HepG2 (cell line): ENCODE results near the gene IKZF3. TPM values are rescaled to one million over a fixed set of nuclear protein-coding genes. Genes with fewer than 3 reads are reported as not detected.
A peak's percentile ranks its signal among the peaks of the same experiment; 100 is the strongest.

Experiments used
- ARID2 ChIP-seq: sonication (generic); formaldehyde crosslinking; IDR thresholded peaks from 2 replicates; pipeline ENCODE4 v1.8.1; 2022; ENCODE audit warnings: mild to moderate bottlenecking, missing genetic modification reagents, borderline replicate concordance
- ATF7 ChIP-seq, 2 experiments: fragments of 450-650 bp in 1 of 2; sonication (generic) in 1 of 2; formaldehyde crosslinking in 1 of 2; IDR thresholded peaks; 2 replicates each; pipeline versions ENCODE4 v1.4.0 to v1.6.1; 2016 to 2020; ENCODE audit warnings: antibody characterized with exemption in 1 of 2, mild to moderate bottlenecking in 1 of 2, missing genetic modification reagents in 1 of 2
- ATRX ChIP-seq: sonication (generic); formaldehyde crosslinking; IDR thresholded peaks from 2 replicates; pipeline ENCODE4 v1.4.0; 2020; ENCODE audit warnings: missing genetic modification reagents, borderline replicate concordance
- DNMT1 ChIP-seq: sonication (generic); formaldehyde crosslinking; IDR thresholded peaks from 2 replicates; pipeline ENCODE4 v1.5.1; 2020; ENCODE audit warnings: mild to moderate bottlenecking, missing genetic modification reagents
- HES4 ChIP-seq: sonication (generic); formaldehyde crosslinking; IDR thresholded peaks from 2 replicates; pipeline ENCODE4 v1.9.0; 2021; ENCODE audit warnings: mild to moderate bottlenecking, missing genetic modification reagents, borderline replicate concordance
- HMG20B ChIP-seq: conservative IDR thresholded peaks from 2 replicates; pipeline ENCODE4 v1.6.1; 2016; ENCODE audit warnings: missing genetic modification reagents, missing compliant biosample characterization
- HOXA9 ChIP-seq: sonication (generic); formaldehyde crosslinking; IDR thresholded peaks from 2 replicates; pipeline ENCODE4 v1.8.1; 2022; ENCODE audit warnings: missing genetic modification reagents, mild to moderate bottlenecking, moderate library complexity, borderline replicate concordance
- JUNB ChIP-seq: sonication (generic); formaldehyde crosslinking; IDR thresholded peaks from 2 replicates; pipeline ENCODE4 v1.8.0; 2022; ENCODE audit warnings: missing genetic modification reagents, mild to moderate bottlenecking, borderline replicate concordance
- KLF6 ChIP-seq: IDR thresholded peaks from 2 replicates; pipeline ENCODE4 v1.8.0; 2016; ENCODE audit warnings: missing biosample characterization, missing genetic modification reagents
- NKX3-1 ChIP-seq: sonication (generic); formaldehyde crosslinking; IDR thresholded peaks from 2 replicates; pipeline ENCODE4 v1.5.0; 2020; ENCODE audit warnings: missing genetic modification reagents
- PRDM4 ChIP-seq: sonication (generic); formaldehyde crosslinking; IDR thresholded peaks from 2 replicates; pipeline ENCODE4 v1.9.0; 2021; ENCODE audit warnings: missing genetic modification reagents, borderline replicate concordance
- RORA ChIP-seq: sonication (generic); formaldehyde crosslinking; IDR thresholded peaks from 2 replicates; pipeline ENCODE4 v1.5.0; 2020; ENCODE audit warnings: mild to moderate bottlenecking, missing genetic modification reagents, moderate library complexity
- SKIL ChIP-seq: sonication (generic); formaldehyde crosslinking; IDR thresholded peaks from 2 replicates; pipeline ENCODE4 v1.8.0; 2022; ENCODE audit warnings: missing genetic modification reagents, mild to moderate bottlenecking, moderate library complexity, borderline replicate concordance
- SP5 ChIP-seq: IDR thresholded peaks from 2 replicates; pipeline ENCODE4 v1.6.1; 2016; ENCODE audit warnings: low read depth, borderline replicate concordance
- TOPORS ChIP-seq: sonication (generic); formaldehyde crosslinking; IDR thresholded peaks from 2 replicates; pipeline ENCODE4 v1.8.0; 2023; ENCODE audit warnings: mild to moderate bottlenecking, missing genetic modification reagents
- ZFP36L2 ChIP-seq: sonication (generic); formaldehyde crosslinking; IDR thresholded peaks from 2 replicates; pipeline ENCODE4 v1.4.0; 2020; ENCODE audit warnings: missing genetic modification reagents
- ZMYM2 ChIP-seq: sonication (generic); formaldehyde crosslinking; IDR thresholded peaks from 2 replicates; pipeline ENCODE4 v1.8.0; 2022; ENCODE audit warnings: mild to moderate bottlenecking, missing genetic modification reagents
- ZNF143 ChIP-seq: sonication (generic); formaldehyde crosslinking; IDR thresholded peaks from 2 replicates; pipeline ENCODE4 v1.4.0; 2020; ENCODE audit warnings: missing genetic modification reagents
- ZNF24 ChIP-seq: fragments of 450-650 bp; IDR thresholded peaks from 2 replicates; pipeline ENCODE4 v1.6.1; 2017; ENCODE audit warnings: antibody characterized with exemption, mild to moderate bottlenecking
- ZNF30 ChIP-seq: sonication (generic); formaldehyde crosslinking; IDR thresholded peaks from 2 replicates; pipeline ENCODE4 v1.5.0; 2020; ENCODE audit warnings: mild to moderate bottlenecking, missing genetic modification reagents
- ZNF691 ChIP-seq: sonication (generic); formaldehyde crosslinking; IDR thresholded peaks from 2 replicates; pipeline ENCODE4 v1.4.0; 2020; ENCODE audit warnings: missing genetic modification reagents, low read depth, mild to moderate bottlenecking, borderline replicate concordance
- ZNF773 ChIP-seq: sonication (generic); formaldehyde crosslinking; IDR thresholded peaks from 2 replicates; pipeline ENCODE4 v1.4.0; 2020; ENCODE audit warnings: missing genetic modification reagents, borderline replicate concordance
- polyA plus RNA-seq, 8 experiments: library from polyadenylated mRNA; depleted of rRNA in 3 of 8; stranded (reverse) in 7 of 8; unstranded in 1 of 8; fragments of >200 nt; fragmentation: Illumina TruSeq in 4 of 8; extraction: Trizol in 4 of 8; gene quantifications; 2 replicates each; pipeline versions ENCODE4 v1.2.1 to v1.2.3, GENCODE V29; 2011 to 2016; ENCODE audit warnings: low read depth in 4 of 8, missing spikeins in 1 of 8, mixed read lengths in 1 of 8; ENCODE audit not compliant: insufficient read depth in 1 of 8
- total RNA-seq, 5 experiments: library from RNA; depleted of rRNA; stranded (reverse); fragments of >200 nt; fragmentation: Illumina TruSeq; extraction: Trizol; gene quantifications; 2 replicates each; pipeline ENCODE4 v1.2.3, GENCODE V29; 2016; ENCODE audit warnings: low read depth in 1 of 5
- TF ChIP-seq, protein P1 (sequence below): sonication (generic); formaldehyde crosslinking; IDR thresholded peaks from 2 replicates; pipeline ENCODE4 v1.4.0; 2020; ENCODE audit warnings: missing genetic modification reagents

IKZF3 gene
- total and polyA plus RNA-seq, 2 of the 13 experiments (the other 11 are each of a cell fraction or from before 2014, with no cell fraction given), result not detected

GRCh38 chr17:39740357-39741111, 123.6 kb downstream of the IKZF3 start (continued):
- TF ChIP-seq, protein P1, sequence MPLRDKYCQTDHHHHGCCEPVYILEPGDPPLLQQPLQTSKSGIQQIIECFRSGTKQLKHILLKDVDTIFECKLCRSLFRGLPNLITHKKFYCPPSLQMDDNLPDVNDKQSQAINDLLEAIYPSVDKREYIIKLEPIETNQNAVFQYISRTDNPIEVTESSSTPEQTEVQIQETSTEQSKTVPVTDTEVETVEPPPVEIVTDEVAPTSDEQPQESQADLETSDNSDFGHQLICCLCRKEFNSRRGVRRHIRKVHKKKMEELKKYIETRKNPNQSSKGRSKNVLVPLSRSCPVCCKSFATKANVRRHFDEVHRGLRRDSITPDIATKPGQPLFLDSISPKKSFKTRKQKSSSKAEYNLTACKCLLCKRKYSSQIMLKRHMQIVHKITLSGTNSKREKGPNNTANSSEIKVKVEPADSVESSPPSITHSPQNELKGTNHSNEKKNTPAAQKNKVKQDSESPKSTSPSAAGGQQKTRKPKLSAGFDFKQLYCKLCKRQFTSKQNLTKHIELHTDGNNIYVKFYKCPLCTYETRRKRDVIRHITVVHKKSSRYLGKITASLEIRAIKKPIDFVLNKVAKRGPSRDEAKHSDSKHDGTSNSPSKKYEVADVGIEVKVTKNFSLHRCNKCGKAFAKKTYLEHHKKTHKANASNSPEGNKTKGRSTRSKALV (CRISPR knock-in tag), result peak; percentile 73; the same call in 1 of the 2 replicates
- TF ChIP-seq HES4 (CRISPR knock-in tag) (no peak; the same call in 1 of the 2 replicates), JUNB (no peak), HMG20B (no peak), TOPORS (CRISPR knock-in tag) (no peak), DNMT1 (CRISPR knock-in tag) (no peak), ATRX (CRISPR knock-in tag) (no peak), ZNF773 (CRISPR knock-in tag) (no peak), SKIL (peak; percentile 89), KLF6 (no peak; the same call in 1 of the 2 replicates), ZNF30 (CRISPR knock-in tag) (no peak), ZNF24 (no peak), RORA (CRISPR knock-in tag) (no peak), ZNF691 (peak; percentile 51; the same call in 1 of the 2 replicates), SP5 (peak; percentile 94), ZFP36L2 (CRISPR knock-in tag) (no peak), PRDM4 (CRISPR knock-in tag) (no peak), ARID2 (CRISPR knock-in tag) (no peak), ATF7 (IDR thresholded peaks at IDR 0.05) (no peak), ATF7 (CRISPR knock-in tag; IDR thresholded peaks at IDR 0.05) (no peak; the same call in 1 of the 2 replicates), HOXA9 (CRISPR knock-in tag) (no peak), ZNF143 (CRISPR knock-in tag) (no peak; the same call in 1 of the 2 replicates), NKX3-1 (CRISPR knock-in tag) (no peak), ZMYM2 (CRISPR knock-in tag) (no peak)
